Measurements from ENCODE around the gene SETDB1.

DNA sequence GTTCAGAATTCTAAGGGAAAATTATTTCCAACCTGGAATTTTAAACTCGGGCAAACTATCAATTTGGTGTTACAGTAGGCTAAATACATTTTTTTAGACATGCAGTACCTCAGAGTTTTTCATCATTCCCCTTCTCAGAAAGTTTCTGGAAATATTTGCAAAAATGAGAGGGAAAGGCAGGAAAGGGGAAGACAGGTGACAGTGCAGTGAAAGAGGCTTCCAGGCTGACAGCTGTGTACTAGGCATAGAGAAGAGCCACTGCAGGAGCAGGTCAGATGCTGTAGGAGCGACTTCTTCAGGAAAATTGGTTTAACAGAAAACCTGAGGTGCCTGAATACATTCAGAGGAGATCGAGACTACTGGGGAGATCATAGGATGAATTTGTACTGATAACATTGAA lies 28.5 kb downstream of the SETDB1 start:
- TF ChIP-seq POLR2A (IDR thresholded peaks at IDR 0.05; ENCODE audit: low read depth, low read length) (no peak), TAF1 (IDR thresholded peaks at IDR 0.05; ENCODE audit: borderline replicate concordance, low read depth, low read length) (no peak), POLR2AphosphoS5 (IDR thresholded peaks at IDR 0.05; ENCODE audit: low read depth, low read length) (no peak)

Data from GM12892 (cell line).